ENCODE results near the gene DLGAP1.

- no peak for TF ChIP-seq HNF4G (IDR thresholded peaks at IDR 0.05; ENCODE audit: borderline replicate concordance, low read depth, low read length)
- TF ChIP-seq HNF4G (CRISPR knock-in tag; IDR thresholded peaks at IDR 0.05; ENCODE audit: borderline replicate concordance, low read depth), result no peak
- TF ChIP-seq TCF7 (IDR thresholded peaks at IDR 0.05; ENCODE audit: low read depth), result no peak
- TF ChIP-seq YY1 (IDR thresholded peaks at IDR 0.05; ENCODE audit: insufficient read depth, insufficient replicate concordance, low read depth, low read length), result no peak
- no peak for TF ChIP-seq ZNF570 (CRISPR knock-in tag; IDR thresholded peaks at IDR 0.05; ENCODE audit: borderline replicate concordance)
- TF ChIP-seq PAF1 (CRISPR knock-in tag; IDR thresholded peaks at IDR 0.05), result no peak
Observed at GRCh38 chr18:3463051-3463450, 992.1 kb downstream of the DLGAP1 start.

Measured in HepG2 (cell line).